ENCODE measurements around the gene LNPK. TPM values are rescaled to one million over a fixed set of nuclear protein-coding genes. Genes with fewer than 3 reads are reported as not detected.

The LNPK gene
- total and polyA plus RNA-seq, 2 of the 4 experiments (the other 2 are of a cell fraction) = 18.7 to 48.6 TPM

- no CpG with 5 or more reads among the region's 3 CpGs for WGBS, 2 experiments (ENCODE audit: extremely low coverage in 2 of 2, insufficient read length in 1 of 2)
- H3K4me1 ChIP-seq (ENCODE audit: control insufficient read depth, insufficient read depth, low read length) = peaks cover 3% of the 10 kb centered on the region; the same call in 1 of the 2 replicates
- ATAC-seq (ENCODE audit: low read depth) = no peak
- TF ChIP-seq MXI1 (IDR thresholded peaks at IDR 0.05; ENCODE audit: borderline replicate concordance, low read depth, low read length) (no peak), RFX5 (IDR thresholded peaks at IDR 0.05; ENCODE audit: low read depth, low read length) (no peak), NFE2L2 (IDR thresholded peaks at IDR 0.05; ENCODE audit: low read depth, low read length) (no peak), CTCF (conservative IDR thresholded peaks at IDR 0.05; ENCODE audit: low read depth, low read length) (no peak), SMC3 (IDR thresholded peaks at IDR 0.05; ENCODE audit: low read depth, low read length) (no peak), CHD1 (IDR thresholded peaks at IDR 0.05; ENCODE audit: low read depth, low read length) (no peak), MAFK (IDR thresholded peaks at IDR 0.05; ENCODE audit: low read depth, low read length) (no peak), RCOR1 (IDR thresholded peaks at IDR 0.05; ENCODE audit: insufficient replicate concordance, low read length) (no peak), CEBPB (IDR thresholded peaks at IDR 0.05; ENCODE audit: low read depth, low read length) (no peak), RAD21 (IDR thresholded peaks at IDR 0.05; ENCODE audit: low read length) (no peak), ELK1 (IDR thresholded peaks at IDR 0.05; ENCODE audit: borderline replicate concordance, low read depth, low read length) (no peak), FOS (IDR thresholded peaks at IDR 0.05; ENCODE audit: low read depth, low read length) (no peak), BHLHE40 (IDR thresholded peaks at IDR 0.05; ENCODE audit: low read depth, low read length) (no peak), POLR2A (IDR thresholded peaks at IDR 0.05; ENCODE audit: low read depth, low read length) (no peak), MAZ (IDR thresholded peaks at IDR 0.05; ENCODE audit: borderline replicate concordance, low read depth, low read length) (no peak), USF2 (IDR thresholded peaks at IDR 0.05; ENCODE audit: low read depth, low read length) (no peak)
- no peak overlapping the region for H4K5ac ChIP-seq (ENCODE audit: low read depth, low read length)
- intact Hi-C loops (cut with micrococcal nuclease) (no loop called here), in situ Hi-C loops (cut with MboI; ENCODE audit: low sequenced_read_pairs) (no loop called here), dilution Hi-C loops (cut with HindIII; ENCODE audit: low sequenced_read_pairs, unreplicated experiment) (no loop called here)
- no peak overlapping the region for H3K18ac ChIP-seq (ENCODE audit: low read depth, low read length)
- H2AFZ ChIP-seq (replicated peaks; ENCODE audit: low read length, poor library complexity) = no peak overlapping the region
- no peaks in the 10 kb centered on the region; the same call in 1 of the 2 replicates for H3K27me3 ChIP-seq (ENCODE audit: control insufficient read depth, insufficient read depth, low read length)
- H4K91ac ChIP-seq (ENCODE audit: insufficient read depth, low read depth, low read length) = no peak overlapping the region
- ChIA-PET CTCF (no interaction called here), POLR2A (ENCODE audit: unreplicated experiment) (no interaction called here)
- no peak overlapping the region for H3K23ac ChIP-seq (ENCODE audit: low read depth, low read length)
- no peak overlapping the region for H2BK120ac ChIP-seq (ENCODE audit: low read depth, low read length)
- H3K79me1 ChIP-seq (ENCODE audit: low read depth in 1 of 2, low read length in 2 of 2) = no peaks in the 10 kb centered on the region
- no peak overlapping the region for H4K8ac ChIP-seq (ENCODE audit: low read depth in 2 of 2, low read length in 2 of 2)
- no peak overlapping the region for H2BK5ac ChIP-seq (ENCODE audit: low read depth, low read length, poor library complexity, severe bottlenecking)
- H4K20me1 ChIP-seq (ENCODE audit: insufficient read depth, low read length) = no peaks in the 10 kb centered on the region
- no peak overlapping the region for H3K4ac ChIP-seq (ENCODE audit: low read depth, low read length)
- no peak overlapping the region for H2AK5ac ChIP-seq (ENCODE audit: low read depth, low read length)
- no peak overlapping the region for H3K56ac ChIP-seq (ENCODE audit: extremely low read depth, insufficient read depth, low read length)
- no peaks in the 10 kb centered on the region for H3K9me3 ChIP-seq (ENCODE audit: control insufficient read depth, insufficient read depth, low read length)
- H2AK9ac ChIP-seq (replicated peaks; ENCODE audit: low read depth, low read length, poor library complexity) = no peak overlapping the region
- H3K4me3 ChIP-seq (ENCODE audit: insufficient read depth, low read depth, low read length) = no peak overlapping the region
- H3K27ac ChIP-seq (ENCODE audit: insufficient read depth, low read length) = no peak overlapping the region
- H3K9me1 ChIP-seq (ENCODE audit: insufficient read depth, low read length) = no peaks in the 10 kb centered on the region
- no TSS peak for BruUV-seq (replicated peaks)
- no peak overlapping the region for H3K4me2 ChIP-seq (ENCODE audit: low read depth, low read length)
- H3K9ac ChIP-seq (ENCODE audit: low read depth, low read length) = no peak overlapping the region
- no peaks in the 10 kb centered on the region for H3K36me3 ChIP-seq (ENCODE audit: control insufficient read depth, insufficient read depth, low read length)
- no peak overlapping the region for H2BK15ac ChIP-seq (ENCODE audit: low read depth, low read length)
- H3K14ac ChIP-seq (replicated peaks; ENCODE audit: low read depth, low read length) = no peak overlapping the region
- no peak overlapping the region for H2BK20ac ChIP-seq (ENCODE audit: low read depth, low read length)
- no peak for DNase-seq
Observed at GRCh38 chr2:175874291-175874690, 127.8 kb downstream of the LNPK start.
